Urinary bladder (tissue), 4 donors: Measurements from ENCODE around the gene PSD. TPM values are rescaled to one million over a fixed set of nuclear protein-coding genes. Genes with fewer than 3 reads are reported as not detected.

ENCODE experiments used
- DNase-seq: peaks from one replicate; pipeline ENCODE4 v3.0.0-alpha.2; 2015; ENCODE audit errors: extremely low spot score
- H3K27ac ChIP-seq: one replicate; pipeline ENCODE4 v1.5.1; 2013; ENCODE audit warnings: low read depth, mild to moderate bottlenecking, moderate library complexity
- H3K36me3 ChIP-seq: one replicate; pipeline ENCODE4 v1.6.1; 2013; ENCODE audit warnings: mild to moderate bottlenecking, moderate library complexity; ENCODE audit not compliant: insufficient read depth
- H3K4me1 ChIP-seq: one replicate; pipeline ENCODE4 v1.6.1; 2013; ENCODE audit warnings: mild to moderate bottlenecking, moderate library complexity; ENCODE audit not compliant: insufficient read depth
- H3K4me3 ChIP-seq: one replicate; pipeline ENCODE4 v1.5.1; 2013; ENCODE audit warnings: low read depth, low read length
- WGBS: extraction: QIAGEN DNeasy Blood & Tissue Kit; methylation state at CpG from one replicate; pipeline ENCODE4 v1.1.7; 2013; 5-methylcytosine and 5-hydroxymethylcytosine counted together
- polyA plus RNA-seq: library from polyadenylated mRNA; stranded (reverse); fragments of 200-250 nt; gene quantifications from one replicate; pipeline ENCODE4 v1.2.3, GENCODE V29; 2013
- total RNA-seq: library from RNA; depleted of rRNA; stranded (reverse); fragments of >200 nt; gene quantifications from one replicate; pipeline ENCODE4 v1.2.3, GENCODE V29; 2014
- donor health status: healthy with polysubstance abuse.
- donor health status: healthy.

PSD gene
- total and polyA plus RNA-seq, 2 donors: 38.4 to 276 TPM

GRCh38 chr10:102433619-102434046, 15.0 kb upstream of the PSD start:
- Histone ChIP-seq H3K4me3 (no peak overlapping the region), H3K27ac (no peak overlapping the region), H3K4me1 (no peaks in the 10 kb centered on the region), H3K36me3 (no peaks in the 10 kb centered on the region)
- 58% methylated on average over 5 of the region's 5 CpGs for WGBS
- DNase-seq: no peak

DNA sequence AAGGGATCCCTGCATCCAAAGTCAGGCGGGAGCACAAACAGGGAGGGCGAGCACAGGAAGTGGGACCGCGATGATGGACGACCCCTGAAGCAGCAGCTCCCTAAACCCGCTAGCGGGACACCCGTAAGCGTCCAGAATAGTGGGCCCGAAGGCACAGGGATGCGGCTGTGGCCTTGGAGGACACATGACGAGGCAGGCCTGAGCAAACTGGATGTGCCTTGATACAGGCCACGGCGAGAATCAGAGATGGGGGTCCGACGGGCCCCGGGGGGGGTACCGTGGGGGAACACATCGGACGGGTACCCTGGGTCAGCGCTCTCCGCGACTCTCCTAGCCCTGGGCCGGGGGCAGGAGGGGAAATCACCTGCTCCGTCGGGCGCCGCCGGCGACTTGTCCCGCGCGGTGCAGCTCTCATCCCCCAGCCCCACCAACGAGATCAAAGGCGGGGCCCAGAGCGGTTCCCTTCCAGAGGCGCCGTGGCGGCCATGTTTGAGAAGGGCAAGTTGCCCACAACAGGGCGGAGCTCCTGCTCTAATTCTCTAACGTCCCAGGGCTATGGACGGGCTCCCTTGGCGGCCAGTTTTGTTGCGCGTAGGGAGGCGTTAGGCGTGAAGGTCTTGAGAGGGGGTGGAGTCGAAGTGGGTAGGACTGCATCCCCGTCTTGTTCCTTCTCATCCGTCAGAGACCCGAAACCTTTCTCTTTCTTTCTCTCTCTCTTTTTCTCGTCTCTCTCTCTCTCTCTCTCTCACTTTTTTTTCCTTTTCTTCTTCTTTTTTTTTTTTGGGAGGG, 13.8 kb upstream of the PSD start, which contains the start of gene CUEDC2:
Gene CUEDC2 (minus strand): TSS at position 413 of the 789 bp plus-strand sequence. CDS start 7,386 bp downstream, outside the sequence.
- Histone ChIP-seq H3K4me3 (peak within 1 kb of the TSS; percentile 92), H3K36me3 (no peaks in the 10 kb centered on the region), H3K27ac (no peak within 1 kb of the TSS), H3K4me1 (no peaks in the 10 kb centered on the region)
- under 1% methylated on average over 52 of the region's 52 CpGs for WGBS
- peak; percentile 95 for DNase-seq

- Histone ChIP-seq H3K36me3 (no peaks in the 10 kb centered on the region), H3K4me1 (no peaks in the 10 kb centered on the region), H3K4me3 (peak overlapping the region; percentile 92), H3K27ac (no peak overlapping the region)
- DNase-seq: no peak
- 20% methylated on average over 4 of the region's 4 CpGs for WGBS
Observed at GRCh38 chr10:102431452-102432124, 13.0 kb upstream of the PSD start.

GRCh38 chr10:102429468-102429867, 10.9 kb upstream of the PSD start:
- H3K27ac ChIP-seq: no peak overlapping the region
- no peaks in the 10 kb centered on the region for H3K36me3 ChIP-seq
- no peak overlapping the region for H3K4me3 ChIP-seq
- H3K4me1 ChIP-seq: no peaks in the 10 kb centered on the region
- DNase-seq: no peak
- WGBS: 83% methylated on average over 8 of the region's 8 CpGs

DNA sequence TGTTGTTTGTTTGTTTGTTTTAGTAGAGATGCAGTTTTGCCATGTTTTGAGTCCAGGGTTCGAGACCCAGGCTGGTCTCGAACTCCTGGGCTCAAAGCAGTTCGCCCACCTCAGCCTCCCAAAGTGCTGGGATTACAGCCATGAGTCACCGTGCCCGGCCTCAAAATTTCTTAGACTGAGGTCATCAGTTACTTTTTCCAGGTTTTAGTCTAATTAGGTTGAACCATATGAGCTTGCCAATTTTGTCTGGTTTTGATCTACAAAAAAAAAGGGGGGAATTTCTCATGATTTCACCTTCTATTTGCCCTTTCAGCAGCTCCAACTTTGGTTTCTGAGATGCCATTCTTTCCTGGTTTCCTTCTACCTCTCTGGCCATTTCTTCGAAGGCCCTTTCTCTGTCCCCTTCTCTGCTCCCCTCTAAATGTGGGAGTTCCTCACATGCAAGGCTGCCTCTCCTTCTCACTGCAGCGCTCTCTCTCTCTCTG, 8.3 kb upstream of the PSD start:
- no peak for DNase-seq
- Histone ChIP-seq H3K4me1 (no peaks in the 10 kb centered on the region), H3K4me3 (no peak overlapping the region), H3K27ac (no peak overlapping the region), H3K36me3 (no peaks in the 10 kb centered on the region)
- WGBS: 79% methylated on average over 7 of the region's 7 CpGs

GRCh38 chr10:102425444-102425843, 6.9 kb upstream of the PSD start:
- no peaks in the 10 kb centered on the region for H3K4me1 ChIP-seq
- H3K27ac ChIP-seq: no peak overlapping the region
- H3K36me3 ChIP-seq: no peaks in the 10 kb centered on the region
- 72% methylated on average over 1 of the region's 1 CpG for WGBS
- H3K4me3 ChIP-seq: no peak overlapping the region
- no peak for DNase-seq

DNA sequence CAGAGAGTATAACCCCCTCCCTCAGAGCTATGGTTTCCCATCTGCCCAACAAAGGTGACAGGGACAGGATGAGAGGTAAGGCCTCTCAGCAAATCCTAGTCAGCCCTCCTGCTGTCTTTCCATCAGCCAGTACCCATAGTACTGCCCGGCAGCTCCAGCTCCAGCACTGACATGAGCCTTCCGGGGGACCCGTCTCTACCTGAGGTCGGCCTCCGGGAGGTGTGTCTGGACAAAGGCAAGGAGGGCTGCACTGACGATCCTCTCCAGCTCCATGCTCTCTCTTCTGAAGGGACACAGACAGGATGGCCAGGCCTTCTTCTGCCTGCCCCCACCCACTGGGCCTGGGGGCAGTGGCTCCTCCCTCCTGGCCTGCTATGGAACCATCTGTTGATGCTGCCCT, 6.3 kb upstream of the PSD start:
- H3K36me3 ChIP-seq: no peaks in the 10 kb centered on the region
- 78% methylated on average over 6 of the region's 6 CpGs for WGBS
- no peak overlapping the region for H3K27ac ChIP-seq
- no peaks in the 10 kb centered on the region for H3K4me1 ChIP-seq
- H3K4me3 ChIP-seq: no peak overlapping the region
- no peak for DNase-seq

DNA sequence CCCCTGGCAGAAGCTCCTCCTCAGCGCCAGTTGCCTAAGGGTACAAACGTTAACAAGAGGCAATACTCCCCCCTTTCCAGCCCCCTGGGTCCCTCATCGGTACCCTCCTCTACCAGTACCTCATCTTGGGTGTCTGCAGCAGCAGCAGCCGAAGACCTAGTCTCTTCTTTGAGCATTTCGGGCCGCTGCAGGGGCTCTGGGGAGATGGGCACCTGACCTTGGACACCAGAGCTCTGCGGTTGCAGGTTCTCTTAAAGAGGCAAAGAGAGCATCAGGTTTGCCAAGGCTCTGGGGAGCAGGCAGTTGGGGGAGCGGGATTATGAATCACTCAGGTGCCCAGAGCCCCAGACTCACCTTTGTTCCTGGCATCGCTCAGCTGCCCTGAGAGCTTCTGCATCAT, 5.6 kb upstream of the PSD start:
- DNase-seq: no peak
- WGBS: 90% methylated on average over 9 of the region's 9 CpGs
- no peaks in the 10 kb centered on the region for H3K36me3 ChIP-seq
- no peaks in the 10 kb centered on the region for H3K4me1 ChIP-seq
- no peak overlapping the region for H3K4me3 ChIP-seq
- no peak overlapping the region for H3K27ac ChIP-seq

- H3K36me3 ChIP-seq: no peaks in the 10 kb centered on the region
- H3K4me1 ChIP-seq: no peaks in the 10 kb centered on the region
- WGBS: 92% methylated on average over 13 of the region's 13 CpGs
- no peak overlapping the region for H3K4me3 ChIP-seq
- DNase-seq: no peak
- H3K27ac ChIP-seq: no peak overlapping the region
Observed at GRCh38 chr10:102423372-102423968, 4.9 kb upstream of the PSD start.

GRCh38 chr10:102422545-102423129, 4.1 kb upstream of the PSD start:
- no peak for DNase-seq
- Histone ChIP-seq H3K4me3 (peak overlapping the region; percentile 89), H3K27ac (peak overlapping the region; percentile 42), H3K4me1 (no peaks in the 10 kb centered on the region), H3K36me3 (no peaks in the 10 kb centered on the region)
- WGBS: 6% methylated on average over 28 of the region's 28 CpGs

- Histone ChIP-seq H3K27ac (peak overlapping the region; percentile 86), H3K36me3 (no peaks in the 10 kb centered on the region), H3K4me1 (no peaks in the 10 kb centered on the region), H3K4me3 (peak overlapping the region; percentile 89)
- WGBS: 2% methylated on average over 62 of the region's 62 CpGs
- DNase-seq: no peak
Observed at GRCh38 chr10:102421757-102422512, 3.4 kb upstream of the PSD start.

GRCh38 chr10:102421507-102421756, 2.8 kb upstream of the PSD start:
- Histone ChIP-seq H3K27ac (peak overlapping the region; percentile 86), H3K36me3 (no peaks in the 10 kb centered on the region), H3K4me1 (no peaks in the 10 kb centered on the region), H3K4me3 (peak overlapping the region; percentile 89)
- WGBS: 0% methylated on average over 14 of the region's 14 CpGs
- no peak for DNase-seq
